LNCaP clone FGC (cell line): ENCODE measurements around the gene UGT1A8.

ENCODE experiments used
- DNase-seq: peaks from one replicate; pipeline ENCODE4 v3.0.0-alpha.2; 2011; ENCODE audit warnings: low read depth
- H3K4me3 ChIP-seq: 2 replicates; pipeline ENCODE4 v1.5.1; 2011; ENCODE audit warnings: mild to moderate bottlenecking, low read depth, low read length, control low read depth
- CTCF ChIP-seq: IDR thresholded peaks from 2 replicates; pipeline ENCODE4 v1.5.1; 2012; ENCODE audit warnings: mild to moderate bottlenecking; ENCODE audit not compliant: control insufficient read depth, insufficient read depth; ENCODE audit errors: extremely low read depth

UGT1A8 gene

GRCh38 chr2:233803292-233803911, 186.0 kb downstream of the UGT1A8 start:
- H3K4me3 ChIP-seq, result no peak overlapping the region
- no peak for DNase-seq
- no peak for TF ChIP-seq CTCF

- TF ChIP-seq CTCF, result no peak
Measured at GRCh38 chr2:233803994-233804393, 186.6 kb downstream of the UGT1A8 start.

GRCh38 chr2:233807215-233807865, 189.9 kb downstream of the UGT1A8 start:
- no peak for DNase-seq
- TF ChIP-seq CTCF, result no peak

More at GRCh38 chr2:233803994-233804393, 186.6 kb downstream of the UGT1A8 start:
- no peak for DNase-seq
- H3K4me3 ChIP-seq, result no peak overlapping the region

GRCh38 chr2:233807966-233808935, 190.8 kb downstream of the UGT1A8 start:
- DNase-seq, result no peak
- H3K4me3 ChIP-seq, result no peak overlapping the region
- no peak for TF ChIP-seq CTCF

More at GRCh38 chr2:233807215-233807865, 189.9 kb downstream of the UGT1A8 start:
- H3K4me3 ChIP-seq, result no peak overlapping the region

- H3K4me3 ChIP-seq, result no peak overlapping the region
- TF ChIP-seq CTCF, result no peak
- DNase-seq, result no peak
Measured at GRCh38 chr2:233810385-233810784, 193.0 kb downstream of the UGT1A8 start.

GRCh38 chr2:233811087-233811486, 193.7 kb downstream of the UGT1A8 start:
- no peak for TF ChIP-seq CTCF
- no peak for DNase-seq
- no peak overlapping the region for H3K4me3 ChIP-seq
